ENCODE measurements around the gene CPNE8. TPM values are rescaled to one million over a fixed set of nuclear protein-coding genes. Genes with fewer than 3 reads are reported as not detected.

The CPNE8 gene
- total and polyA plus RNA-seq, 2 of the 4 experiments (the other 2 are of a cell fraction): not detected

DNA sequence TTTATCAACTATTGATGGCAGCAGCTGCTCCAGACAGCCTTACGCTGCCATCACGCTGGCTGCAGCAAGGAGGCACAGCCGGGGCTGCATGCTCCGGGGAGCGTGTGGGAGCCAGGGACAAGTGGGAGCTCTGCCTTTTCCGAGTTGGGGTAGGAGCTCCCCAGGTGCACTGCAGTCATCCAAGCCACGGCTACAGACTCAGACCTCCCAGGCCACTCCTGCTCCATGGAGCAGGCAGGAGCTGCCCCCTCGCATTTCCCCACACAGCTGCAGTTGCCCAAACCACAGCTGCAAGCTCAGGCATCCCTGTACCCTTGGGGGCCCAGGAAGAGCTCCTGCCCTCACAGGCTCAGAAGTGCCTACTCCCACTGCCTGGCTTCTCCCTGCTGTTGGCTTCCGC, 184.7 kb downstream of the CPNE8 start:
- no peak for TF ChIP-seq CHD1 (IDR thresholded peaks at IDR 0.05; ENCODE audit: low read depth, low read length)
- no TSS peak for BruUV-seq (replicated peaks)
- Histone ChIP-seq H2BK20ac (ENCODE audit: low read depth, low read length) (no peak overlapping the region), H4K91ac (ENCODE audit: insufficient read depth, low read depth, low read length) (no peak overlapping the region), H3K23ac (ENCODE audit: low read depth, low read length) (no peak overlapping the region), H3K56ac (ENCODE audit: extremely low read depth, insufficient read depth, low read length) (no peak overlapping the region), H2AK5ac (ENCODE audit: low read depth, low read length) (no peak overlapping the region), H3K79me1 (ENCODE audit: low read depth in 1 of 2, low read length in 2 of 2) (no peaks in the 10 kb centered on the region), H2BK120ac (ENCODE audit: low read depth, low read length) (no peak overlapping the region), H2BK5ac (ENCODE audit: low read depth, low read length, poor library complexity, severe bottlenecking) (no peak overlapping the region), H3K27me3 (ENCODE audit: control insufficient read depth, insufficient read depth, low read length) (no peaks in the 10 kb centered on the region), H3K14ac (replicated peaks; ENCODE audit: low read depth, low read length) (no peak overlapping the region), H3K27ac (ENCODE audit: insufficient read depth, low read length) (no peak overlapping the region), H3K4me1 (ENCODE audit: control insufficient read depth, insufficient read depth, low read length) (no peaks in the 10 kb centered on the region), H2AFZ (replicated peaks; ENCODE audit: low read length, poor library complexity) (no peak overlapping the region), H3K4ac (ENCODE audit: low read depth, low read length) (no peak overlapping the region), H3K4me3 (ENCODE audit: insufficient read depth, low read depth, low read length) (no peak overlapping the region), H3K36me3 (ENCODE audit: control insufficient read depth, insufficient read depth, low read length) (no peaks in the 10 kb centered on the region), H3K18ac (ENCODE audit: low read depth, low read length) (no peak overlapping the region), H3K9ac (ENCODE audit: low read depth, low read length) (no peak overlapping the region), H4K5ac (ENCODE audit: low read depth, low read length) (no peak overlapping the region), H4K20me1 (ENCODE audit: insufficient read depth, low read length) (no peaks in the 10 kb centered on the region), H3K4me2 (ENCODE audit: low read depth, low read length) (no peak overlapping the region), H3K9me1 (ENCODE audit: insufficient read depth, low read length) (no peaks in the 10 kb centered on the region), H3K9me3 (ENCODE audit: control insufficient read depth, insufficient read depth, low read length) (peaks cover 14% of the 10 kb centered on the region), H4K8ac (ENCODE audit: low read depth in 2 of 2, low read length in 2 of 2) (no peak overlapping the region), H2BK15ac (ENCODE audit: low read depth, low read length) (no peak overlapping the region), H2AK9ac (replicated peaks; ENCODE audit: low read depth, low read length, poor library complexity) (no peak overlapping the region)
- ATAC-seq (ENCODE audit: low read depth) (no peak), DNase-seq (no peak)
- dilution Hi-C loops (cut with HindIII; ENCODE audit: low sequenced_read_pairs, unreplicated experiment) (no loop called here), in situ Hi-C loops (cut with MboI; ENCODE audit: low sequenced_read_pairs) (no loop called here), intact Hi-C loops (cut with micrococcal nuclease) (no loop called here)
- CTCF ChIA-PET: no interaction called here
- WGBS, 2 experiments (ENCODE audit: extremely low coverage in 2 of 2, insufficient read length in 1 of 2): 40% methylated on average over 1 of the region's 9 CpGs; no CpG with 5 or more reads in 1 of the 2 experiments
- POLR2A ChIA-PET (ENCODE audit: unreplicated experiment): no interaction called here
